Loucy (cell line): ENCODE data around the gene ZNF407.

ENCODE experiments used
- H2AFZ ChIP-seq: fragments of 200-600 bp; sonication (generic); 2 replicates; pipeline ENCODE4 v1.6.0; 2016; ENCODE audit warnings: antibody characterized with exemption, mild to moderate bottlenecking, low read length, moderate library complexity
- H3F3A ChIP-seq: fragments of 200-600 bp; 2 replicates; pipeline ENCODE4 v1.6.0; 2016; ENCODE audit warnings: antibody characterized with exemption, low read depth, mild to moderate bottlenecking
- H3K27me3 ChIP-seq: fragments of 200-600 bp; sonication (generic); 2 replicates; pipeline ENCODE4 v1.6.1; 2014; ENCODE audit warnings: low read length, mild to moderate bottlenecking; ENCODE audit not compliant: insufficient read depth, poor library complexity, severe bottlenecking
- H3K36me3 ChIP-seq: fragments of 200-600 bp; sonication (generic); 2 replicates; pipeline ENCODE4 v1.6.1; 2016; ENCODE audit warnings: low read length; ENCODE audit not compliant: insufficient read depth
- H3K4me1 ChIP-seq: fragments of 200-600 bp; sonication (generic); 2 replicates; pipeline ENCODE4 v1.5.1; 2014; ENCODE audit warnings: low read length, mild to moderate bottlenecking; ENCODE audit not compliant: insufficient read depth, poor library complexity, severe bottlenecking
- H3K4me2 ChIP-seq: fragments of 200-600 bp; sonication (generic); 2 replicates; pipeline ENCODE4 v1.6.0; 2014; ENCODE audit warnings: antibody characterized with exemption, low read length, low read depth, mild to moderate bottlenecking; ENCODE audit not compliant: poor library complexity, severe bottlenecking
- H3K4me3 ChIP-seq: fragments of 200-600 bp; sonication (generic); 2 replicates; pipeline ENCODE4 v1.5.1; 2014; ENCODE audit warnings: low read length, mild to moderate bottlenecking, mixed read lengths; ENCODE audit not compliant: poor library complexity, severe bottlenecking
- H3K79me2 ChIP-seq: fragments of 200-600 bp; sonication (generic); 2 replicates; pipeline ENCODE4 v1.6.1; 2014; ENCODE audit warnings: low read length; ENCODE audit not compliant: insufficient read depth
- H3K9ac ChIP-seq: fragments of 200-600 bp; sonication (generic); 2 replicates; pipeline ENCODE4 v1.6.0; 2014; ENCODE audit warnings: mild to moderate bottlenecking, low read depth, low read length, moderate library complexity; ENCODE audit not compliant: poor library complexity, severe bottlenecking
- H3K9me2 ChIP-seq: fragments of 200-600 bp; sonication (generic); replicated peaks from 2 replicates; pipeline ENCODE4 v1.6.1; 2016; ENCODE audit warnings: low read depth, low read length, mixed read lengths
- H3K9me3 ChIP-seq: fragments of 200-600 bp; sonication (generic); 2 replicates; pipeline ENCODE4 v1.6.1; 2014; ENCODE audit warnings: mild to moderate bottlenecking, antibody characterized with exemption, low read length, low read depth; ENCODE audit not compliant: insufficient read depth
- H4K20me1 ChIP-seq: fragments of 200-600 bp; sonication (generic); 2 replicates; pipeline ENCODE4 v1.6.0; 2014; ENCODE audit warnings: antibody characterized with exemption, low read length, mild to moderate bottlenecking; ENCODE audit not compliant: insufficient read depth, poor library complexity, severe bottlenecking
- EZH2phosphoT487 ChIP-seq: fragments of 200-600 bp; IDR thresholded peaks from 2 replicates; pipeline ENCODE4 v1.6.1; 2018; ENCODE audit warnings: antibody characterized with exemption, mild to moderate bottlenecking, moderate library complexity, borderline replicate concordance
- TF ChIP-seq, protein P1 (sequence below): fragments of 200-600 bp; sonication (generic); conservative IDR thresholded peaks from 2 replicates; pipeline ENCODE4 v1.5.1; 2014; ENCODE audit warnings: mild to moderate bottlenecking, antibody characterized with exemption, low read length

The ZNF407 gene

DNA sequence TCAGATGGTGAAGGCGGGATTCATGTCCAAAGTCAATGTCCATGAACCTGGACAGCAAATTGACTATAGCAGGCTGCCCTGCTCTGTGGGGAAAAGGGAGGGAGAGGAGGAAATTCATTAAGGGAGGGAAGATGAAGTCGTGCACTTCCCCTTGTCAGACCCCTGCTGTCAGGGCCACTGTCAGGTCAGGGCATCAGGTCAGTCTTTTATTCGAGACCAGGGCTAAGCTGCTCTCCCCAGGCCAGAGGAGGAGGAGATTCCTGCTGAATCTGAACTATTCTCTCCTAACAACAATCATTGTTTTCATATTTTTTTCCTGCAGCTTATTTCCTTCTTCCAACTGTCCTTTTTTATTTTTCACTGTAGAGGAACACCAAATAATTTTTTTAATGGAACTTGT is 46.2 kb upstream of the ZNF407 start:
- Histone ChIP-seq H3K4me3 (no peak overlapping the region), H3K9me3 (peaks cover 7% of the 10 kb centered on the region; the same call in 1 of the 2 replicates), H3K79me2 (no peaks in the 10 kb centered on the region), H3K27me3 (no peaks in the 10 kb centered on the region), H3K4me2 (no peak overlapping the region), H3K9me2 (no peaks in the 10 kb centered on the region), H3K4me1 (no peaks in the 10 kb centered on the region), H2AFZ (no peak overlapping the region), H3K9ac (no peak overlapping the region), H4K20me1 (no peaks in the 10 kb centered on the region), H3F3A (no peaks in the 10 kb centered on the region), H3K36me3 (no peaks in the 10 kb centered on the region)
- TF ChIP-seq, protein P1, sequence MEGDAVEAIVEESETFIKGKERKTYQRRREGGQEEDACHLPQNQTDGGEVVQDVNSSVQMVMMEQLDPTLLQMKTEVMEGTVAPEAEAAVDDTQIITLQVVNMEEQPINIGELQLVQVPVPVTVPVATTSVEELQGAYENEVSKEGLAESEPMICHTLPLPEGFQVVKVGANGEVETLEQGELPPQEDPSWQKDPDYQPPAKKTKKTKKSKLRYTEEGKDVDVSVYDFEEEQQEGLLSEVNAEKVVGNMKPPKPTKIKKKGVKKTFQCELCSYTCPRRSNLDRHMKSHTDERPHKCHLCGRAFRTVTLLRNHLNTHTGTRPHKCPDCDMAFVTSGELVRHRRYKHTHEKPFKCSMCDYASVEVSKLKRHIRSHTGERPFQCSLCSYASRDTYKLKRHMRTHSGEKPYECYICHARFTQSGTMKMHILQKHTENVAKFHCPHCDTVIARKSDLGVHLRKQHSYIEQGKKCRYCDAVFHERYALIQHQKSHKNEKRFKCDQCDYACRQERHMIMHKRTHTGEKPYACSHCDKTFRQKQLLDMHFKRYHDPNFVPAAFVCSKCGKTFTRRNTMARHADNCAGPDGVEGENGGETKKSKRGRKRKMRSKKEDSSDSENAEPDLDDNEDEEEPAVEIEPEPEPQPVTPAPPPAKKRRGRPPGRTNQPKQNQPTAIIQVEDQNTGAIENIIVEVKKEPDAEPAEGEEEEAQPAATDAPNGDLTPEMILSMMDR = no peak
- no peak for TF ChIP-seq EZH2phosphoT487

DNA sequence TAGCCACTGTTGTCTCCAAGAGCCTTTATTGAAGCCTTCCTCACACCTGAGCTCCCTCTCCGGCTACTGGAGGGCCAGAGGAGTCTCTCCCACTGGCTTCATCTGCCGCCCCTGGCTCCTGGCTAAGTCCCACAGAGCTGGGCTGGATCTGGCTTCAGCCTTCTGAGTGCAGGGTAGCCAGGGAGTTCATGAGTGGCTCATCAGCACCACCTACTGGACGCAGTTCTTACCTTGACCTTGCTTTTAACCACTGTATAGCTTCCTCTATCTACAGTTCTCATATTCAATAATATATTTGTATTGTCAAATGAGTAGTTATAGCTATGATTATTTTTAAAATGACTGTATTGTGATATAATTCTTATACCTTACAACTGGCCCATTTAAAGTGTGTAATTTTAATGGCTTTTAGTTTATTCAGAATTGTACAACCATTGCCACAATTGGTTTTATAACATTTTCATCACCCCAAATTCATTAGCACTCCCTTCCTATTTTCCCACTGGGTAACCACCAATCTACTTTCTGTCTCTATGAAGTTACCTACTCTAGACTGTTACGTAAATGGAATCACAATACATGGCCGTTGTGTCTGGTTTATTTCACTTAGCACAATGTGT is 45.6 kb upstream of the ZNF407 start:
- no peaks in the 10 kb centered on the region for H3F3A ChIP-seq
- H3K27me3 ChIP-seq = no peaks in the 10 kb centered on the region
- H3K4me3 ChIP-seq = no peak overlapping the region
- H3K9ac ChIP-seq = no peak overlapping the region
- no peaks in the 10 kb centered on the region for H4K20me1 ChIP-seq
- no peaks in the 10 kb centered on the region for H3K79me2 ChIP-seq
- no peaks in the 10 kb centered on the region for H3K9me2 ChIP-seq
- no peak overlapping the region for H2AFZ ChIP-seq
- no peaks in the 10 kb centered on the region for H3K36me3 ChIP-seq
- H3K4me1 ChIP-seq = no peaks in the 10 kb centered on the region
- H3K9me3 ChIP-seq = peaks cover 7% of the 10 kb centered on the region; the same call in 1 of the 2 replicates
- TF ChIP-seq, protein P1 = peak; percentile 82
- TF ChIP-seq EZH2phosphoT487 = no peak
- H3K4me2 ChIP-seq = no peak overlapping the region

DNA sequence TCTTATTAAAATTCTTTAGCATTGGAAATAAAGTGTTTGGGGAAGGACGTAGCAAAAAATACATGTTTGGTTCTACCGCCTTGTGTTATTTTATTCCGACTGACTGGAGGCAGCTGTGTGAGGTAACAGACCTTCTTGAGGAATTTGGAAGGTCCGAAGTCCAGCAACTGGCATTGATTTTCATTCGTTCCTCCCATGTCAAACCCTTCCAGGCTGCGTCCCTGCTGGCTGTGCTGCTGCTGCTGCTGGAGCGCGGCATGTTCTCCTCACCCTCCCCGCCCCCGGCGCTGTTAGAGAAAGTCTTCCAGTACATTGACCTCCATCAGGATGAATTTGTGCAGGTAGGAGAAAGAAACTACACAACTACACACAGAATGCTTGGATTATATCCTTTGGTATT is 41.5 kb upstream of the ZNF407 start:
- Histone ChIP-seq H3K9ac (no peak overlapping the region), H3K9me3 (no peaks in the 10 kb centered on the region), H3K79me2 (no peaks in the 10 kb centered on the region), H2AFZ (no peak overlapping the region), H3K4me1 (no peaks in the 10 kb centered on the region), H3F3A (no peaks in the 10 kb centered on the region), H4K20me1 (no peaks in the 10 kb centered on the region), H3K9me2 (no peaks in the 10 kb centered on the region), H3K27me3 (no peaks in the 10 kb centered on the region), H3K36me3 (no peaks in the 10 kb centered on the region), H3K4me2 (no peak overlapping the region), H3K4me3 (no peak overlapping the region)
- TF ChIP-seq, protein P1 = no peak
- TF ChIP-seq EZH2phosphoT487 = no peak
